Esophagus (tissue), 2 donors: ENCODE data around the gene IST1. TPM values are rescaled to one million over a fixed set of nuclear protein-coding genes. Genes with fewer than 3 reads are reported as not detected.

ENCODE experiments used
- H3K27ac ChIP-seq, 2 donors: one replicate each; pipeline ENCODE4 v1.5.1; 2013; ENCODE audit warnings: low read depth in 2 of 2, mild to moderate bottlenecking in 2 of 2, inconsistent platforms in 1 of 2, low read length in 1 of 2, moderate library complexity in 1 of 2
- H3K27me3 ChIP-seq, 2 donors: one replicate each; pipeline ENCODE4 v1.6.1; 2013; ENCODE audit warnings: low read length in 2 of 2, control low read depth in 1 of 2, mild to moderate bottlenecking in 1 of 2; ENCODE audit not compliant: insufficient read depth in 2 of 2, control insufficient read depth in 1 of 2
- H3K36me3 ChIP-seq, 2 donors: one replicate each; pipeline ENCODE4 v1.6.1; 2013; ENCODE audit warnings: low read length in 1 of 2; ENCODE audit not compliant: control insufficient read depth in 2 of 2, insufficient read depth in 2 of 2
- H3K4me1 ChIP-seq, 2 donors: one replicate each; pipeline ENCODE4 v1.6.1; 2013; ENCODE audit warnings: low read length in 1 of 2; ENCODE audit not compliant: control insufficient read depth in 2 of 2, insufficient read depth in 2 of 2
- H3K4me3 ChIP-seq, 2 donors: one replicate each; pipeline ENCODE4 v1.5.1; 2013; ENCODE audit warnings: low read length in 2 of 2, mild to moderate bottlenecking in 2 of 2, low read depth in 1 of 2, moderate library complexity in 1 of 2
- H3K9me3 ChIP-seq, 2 donors: one replicate each; pipeline ENCODE4 v1.6.1; 2013; ENCODE audit warnings: mild to moderate bottlenecking in 2 of 2, low read depth in 1 of 2, low read length in 1 of 2, moderate library complexity in 1 of 2; ENCODE audit not compliant: control insufficient read depth in 2 of 2, insufficient read depth in 1 of 2
- WGBS, 2 donors: extraction: QIAGEN DNeasy Blood & Tissue Kit; methylation state at CpG; one replicate each; pipeline ENCODE4 v1.1.7; 2013; 5-methylcytosine and 5-hydroxymethylcytosine counted together
- polyA plus RNA-seq, 2 donors: library from polyadenylated mRNA; stranded (reverse); fragments of 200-250 nt; gene quantifications; one replicate each; pipeline ENCODE4 v1.2.3, GENCODE V29; 2013
- donor health status: healthy with polysubstance abuse.
- donor health status: Bipolar disorder and iron deficiency.

The IST1 gene
- polyA plus RNA-seq, 2 donors: 78.8 to 101 TPM

- Histone ChIP-seq H3K9me3 (no peaks in the 10 kb centered on the region), H3K4me3 (no peak overlapping the region), H3K27ac (no peak overlapping the region), H3K27me3 (no peaks in the 10 kb centered on the region), H3K4me1 (no peaks in the 10 kb centered on the region), H3K36me3 (no peaks in the 10 kb centered on the region)
- WGBS, 2 donors: 37 to 40% methylated on average over 4 of the region's 4 CpGs
Observed at GRCh38 chr16:71966932-71967331, 71.6 kb downstream of the IST1 start.

DNA sequence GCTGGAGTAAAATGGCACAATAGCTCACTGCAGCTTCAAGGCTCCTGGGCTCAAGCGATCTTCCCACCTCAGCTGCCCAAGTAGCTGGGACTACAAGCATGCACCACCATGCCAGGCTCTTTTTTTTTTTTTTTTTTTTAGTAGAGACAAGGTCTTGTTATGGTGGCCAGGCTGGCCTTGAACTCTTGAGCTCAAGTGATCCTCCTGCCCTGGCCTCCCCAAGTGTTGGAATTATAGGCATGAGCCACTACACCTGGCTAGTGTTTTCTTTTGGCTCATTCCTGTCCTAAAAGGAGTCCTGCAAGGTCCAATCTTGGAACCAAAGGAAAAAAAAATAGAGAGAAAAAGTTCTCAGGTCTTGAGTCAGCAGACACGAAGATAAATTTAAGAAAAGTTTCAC, 74.0 kb downstream of the IST1 start:
- Histone ChIP-seq H3K9me3 (no peaks in the 10 kb centered on the region), H3K36me3 (no peaks in the 10 kb centered on the region), H3K27ac (no peak overlapping the region), H3K4me3 (no peak overlapping the region), H3K27me3 (no peaks in the 10 kb centered on the region), H3K4me1 (no peaks in the 10 kb centered on the region)
- 90 to 92% methylated on average over 2 of the region's 2 CpGs for WGBS, 2 donors

DNA sequence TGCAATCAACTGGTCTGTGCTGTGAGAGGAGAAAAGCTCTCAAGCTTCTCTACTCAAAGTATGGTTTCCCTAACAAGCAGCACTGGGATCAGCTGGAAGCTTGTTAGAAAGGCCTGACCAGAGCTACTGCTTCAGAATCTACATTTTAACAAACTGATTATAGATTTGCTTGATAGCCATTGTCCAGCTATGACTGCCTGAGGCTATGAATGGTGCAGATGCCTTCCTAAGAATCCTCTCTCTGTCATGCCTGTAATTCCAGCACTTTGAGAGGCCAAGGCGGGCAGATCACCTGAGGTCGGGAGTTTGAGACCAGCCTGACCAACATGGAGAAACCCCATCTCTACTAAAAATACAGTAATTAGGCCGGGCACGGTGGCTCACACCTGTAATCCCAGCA, 76.2 kb downstream of the IST1 start:
- Histone ChIP-seq H3K4me3 (no peak overlapping the region), H3K27ac (no peak overlapping the region), H3K4me1 (no peaks in the 10 kb centered on the region), H3K27me3 (no peaks in the 10 kb centered on the region), H3K9me3 (no peaks in the 10 kb centered on the region), H3K36me3 (no peaks in the 10 kb centered on the region)
- 92 to 95% methylated on average over 4 of the region's 4 CpGs for WGBS, 2 donors

GRCh38 chr16:71972356-71972755, 77.0 kb downstream of the IST1 start:
- no peaks in the 10 kb centered on the region for H3K4me1 ChIP-seq
- WGBS, 2 donors: 95 to 96% methylated on average over 3 of the region's 3 CpGs
- H3K36me3 ChIP-seq: no peaks in the 10 kb centered on the region
- H3K27ac ChIP-seq: no peak overlapping the region
- H3K4me3 ChIP-seq: no peak overlapping the region
- H3K27me3 ChIP-seq: no peaks in the 10 kb centered on the region
- H3K9me3 ChIP-seq: no peaks in the 10 kb centered on the region

GRCh38 chr16:71973001-71973400, 77.7 kb downstream of the IST1 start:
- H3K27ac ChIP-seq: no peak overlapping the region
- H3K36me3 ChIP-seq: no peaks in the 10 kb centered on the region
- WGBS, 2 donors: 81 to 83% methylated on average over 9 of the region's 9 CpGs
- H3K4me3 ChIP-seq: no peak overlapping the region
- no peaks in the 10 kb centered on the region for H3K9me3 ChIP-seq
- H3K4me1 ChIP-seq: no peaks in the 10 kb centered on the region
- no peaks in the 10 kb centered on the region for H3K27me3 ChIP-seq

GRCh38 chr16:71974068-71974818, 78.9 kb downstream of the IST1 start:
- WGBS, 2 donors: 90 to 92% methylated on average over 15 of the region's 15 CpGs
- Histone ChIP-seq H3K4me1 (no peaks in the 10 kb centered on the region), H3K9me3 (no peaks in the 10 kb centered on the region), H3K27me3 (no peaks in the 10 kb centered on the region), H3K27ac (no peak overlapping the region), H3K4me3 (no peak overlapping the region), H3K36me3 (no peaks in the 10 kb centered on the region)

Other genes with a start within 250 kb of the IST1 start
- under 1 TPM; 0.51 to 0.59 TPM for gene PHLPP2, start 170.8 kb upstream of the IST1 start, polyA plus RNA-seq
- gene AP1G1, start 86.7 kb upstream of the IST1 start, polyA plus RNA-seq: 10 to 100 TPM; 16.9 to 23.5 TPM
- 1 to 10 TPM; 4.7 to 6.4 TPM for gene ATXN1L, start 49.6 kb upstream of the IST1 start, polyA plus RNA-seq
- gene ZNF821, start 11.3 kb upstream of the IST1 start, polyA plus RNA-seq: 1 to 10 TPM; 3.5 to 4.0 TPM
- under 1 TPM in 1 of 2 donors, not detected in 1; 0.01 TPM for gene PKD1L3, start 104.9 kb downstream of the IST1 start, polyA plus RNA-seq
- gene DHODH, start 113.2 kb downstream of the IST1 start, polyA plus RNA-seq: 1 to 10 TPM; 3.1 to 5.6 TPM
- gene HP, start 159.0 kb downstream of the IST1 start, polyA plus RNA-seq: under 1 TPM; 0.27 to 0.29 TPM
- gene HPR, start 167.7 kb downstream of the IST1 start, polyA plus RNA-seq: under 1 TPM; 0.14 to 0.16 TPM
- gene TXNL4B, start 198.1 kb downstream of the IST1 start, polyA plus RNA-seq: 1 to 10 TPM; 4.5 to 6.0 TPM
- gene DHX38, start 198.3 kb downstream of the IST1 start, polyA plus RNA-seq: 10 to 100 TPM; 33.7 to 39.6 TPM